ENCODE results near the gene HPN.

- no peak for TF ChIP-seq CTCF (IDR thresholded peaks at IDR 0.05; ENCODE audit: low read depth, low read length, poor library complexity, severe bottlenecking)
- no peak for TF ChIP-seq EZH2phosphoT487 (IDR thresholded peaks at IDR 0.05; ENCODE audit: borderline replicate concordance, low read length)
Observed at GRCh38 chr19:35075202-35076025, 33.9 kb downstream of the HPN start.

All from DOHH2 (cell line).